ENCODE results near the gene METTL24.
"Not testable (repeated sequence)": the region's sequence is repeated elsewhere in the genome, so short reads cannot be mapped to it uniquely, and the experiment has no call there.

GRCh38 chr6:110236007-110236406, 122.1 kb downstream of the METTL24 start:
- not testable (repeated sequence) for TF ChIP-seq CTCF (conservative IDR thresholded peaks at IDR 0.05; ENCODE audit: low read length); EZH2phosphoT487 (IDR thresholded peaks at IDR 0.05; ENCODE audit: borderline replicate concordance)
